NCI-H2171 treated with DMSO at 0.1 percent for 48 hours (cell line): ENCODE measurements around the gene TMIE.

Experiments used
- DNase-seq: peaks from one replicate; lab custom pipeline; 2025; lab: John Stamatoyannopoulos, UW

TMIE gene

DNA sequence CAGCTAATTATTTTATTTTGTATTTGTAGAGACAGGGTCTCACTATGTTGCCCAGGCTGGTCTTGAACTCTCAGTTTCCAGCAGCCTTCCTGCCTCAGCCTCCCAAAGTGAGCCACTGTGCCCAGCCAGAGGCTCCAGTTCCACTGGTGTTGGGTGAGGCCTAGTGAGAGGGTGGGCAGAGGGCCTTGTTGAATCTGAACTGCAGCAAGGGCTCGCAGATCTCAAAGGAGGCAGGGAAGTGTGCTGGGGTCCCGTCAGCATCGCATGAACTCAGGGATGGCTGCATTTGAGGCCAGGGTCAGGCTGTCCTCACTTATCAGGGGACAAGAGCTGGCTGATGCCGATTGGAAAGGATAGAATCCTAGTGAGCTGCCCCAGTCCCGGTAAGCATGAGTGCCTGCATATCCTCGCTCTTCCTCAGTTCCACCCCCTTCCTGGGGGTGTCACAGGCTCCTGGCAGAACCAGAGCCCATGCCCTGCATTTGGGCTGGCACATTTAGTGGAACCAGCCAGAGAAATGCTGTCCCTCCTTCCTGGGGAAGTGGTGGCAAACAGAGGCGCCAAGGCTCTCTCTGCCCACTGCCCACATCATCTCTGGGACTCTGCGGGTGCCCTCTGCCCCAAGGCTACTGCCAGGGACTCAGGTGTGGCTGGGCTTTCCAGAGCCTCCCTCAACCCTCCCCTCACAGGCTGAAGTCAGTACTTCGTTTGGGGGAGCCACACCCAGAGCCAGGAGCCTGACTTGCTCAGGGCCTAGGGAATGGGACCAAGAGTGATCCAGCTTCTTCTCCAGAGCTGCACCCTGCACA, 31.8 kb upstream of the TMIE start:
- DNase-seq: no peak

DNA sequence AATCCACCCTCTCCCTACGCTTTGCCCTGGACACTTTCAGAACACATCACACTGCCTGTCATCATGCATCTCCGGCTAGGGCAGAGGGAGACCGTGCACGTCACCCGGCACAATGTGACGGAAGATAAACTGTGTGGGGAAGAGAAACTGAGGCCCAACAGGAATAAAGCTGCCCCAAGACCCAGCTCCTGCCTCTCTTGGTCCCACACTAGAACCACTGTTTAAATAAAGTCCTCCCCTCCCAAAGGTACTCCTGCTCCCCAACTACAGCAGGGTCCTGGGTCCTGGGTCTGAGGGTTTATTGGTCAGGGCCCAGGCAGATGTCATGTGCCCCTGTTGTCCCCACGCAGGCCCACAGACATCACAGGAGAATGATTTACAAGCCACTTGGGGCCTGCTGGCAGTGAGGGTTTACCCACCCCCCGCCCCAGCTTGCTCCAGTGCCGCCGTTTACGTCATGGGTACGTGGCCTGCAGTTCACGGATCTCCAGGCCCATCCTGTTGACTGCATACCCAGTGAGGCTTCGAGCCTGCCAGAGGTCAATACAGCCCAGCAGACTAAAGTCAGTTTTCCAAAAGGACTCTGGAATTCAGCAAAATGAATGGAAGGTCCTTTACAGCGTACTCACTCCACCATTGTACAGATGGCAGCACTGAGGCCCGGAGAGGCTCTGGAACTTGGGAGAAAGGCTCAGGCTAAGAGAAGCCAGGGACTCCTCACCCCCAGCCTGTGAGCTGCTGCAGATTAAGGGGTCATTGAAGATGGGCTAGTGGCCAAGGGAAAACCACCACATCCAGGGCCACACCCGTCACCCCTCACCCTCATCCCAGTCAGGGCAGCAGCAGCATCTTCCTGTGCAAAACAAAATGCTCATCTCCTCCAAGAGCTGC, 30.9 kb upstream of the TMIE start:
- DNase-seq: no peak

DNA sequence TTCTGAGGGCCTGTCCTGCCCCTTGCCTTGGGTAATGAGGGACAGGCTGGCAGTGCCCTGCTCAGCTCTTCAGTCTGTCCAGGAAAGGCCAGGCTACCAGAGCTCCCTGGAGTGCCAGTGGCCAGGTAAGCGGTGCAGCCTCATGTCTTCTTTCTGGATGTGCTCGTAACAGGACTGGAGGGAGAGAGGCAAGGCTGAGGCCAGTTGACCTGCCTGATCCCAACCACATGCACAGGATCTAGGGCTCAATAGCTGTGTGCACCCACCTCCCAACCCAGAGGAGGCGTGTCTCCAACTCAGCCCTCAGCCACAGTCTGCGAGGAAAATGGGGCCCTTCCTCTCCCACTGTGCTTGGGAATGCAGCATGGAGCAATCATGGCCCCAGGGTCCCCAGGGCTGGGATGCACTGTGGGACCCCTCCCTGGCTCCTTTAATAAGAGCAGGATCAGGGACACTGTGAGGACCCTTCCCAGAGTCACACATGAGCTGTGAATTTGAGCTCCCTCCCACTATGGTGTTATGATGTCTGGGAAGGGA, 30.2 kb upstream of the TMIE start:
- DNase-seq: no peak

DNA sequence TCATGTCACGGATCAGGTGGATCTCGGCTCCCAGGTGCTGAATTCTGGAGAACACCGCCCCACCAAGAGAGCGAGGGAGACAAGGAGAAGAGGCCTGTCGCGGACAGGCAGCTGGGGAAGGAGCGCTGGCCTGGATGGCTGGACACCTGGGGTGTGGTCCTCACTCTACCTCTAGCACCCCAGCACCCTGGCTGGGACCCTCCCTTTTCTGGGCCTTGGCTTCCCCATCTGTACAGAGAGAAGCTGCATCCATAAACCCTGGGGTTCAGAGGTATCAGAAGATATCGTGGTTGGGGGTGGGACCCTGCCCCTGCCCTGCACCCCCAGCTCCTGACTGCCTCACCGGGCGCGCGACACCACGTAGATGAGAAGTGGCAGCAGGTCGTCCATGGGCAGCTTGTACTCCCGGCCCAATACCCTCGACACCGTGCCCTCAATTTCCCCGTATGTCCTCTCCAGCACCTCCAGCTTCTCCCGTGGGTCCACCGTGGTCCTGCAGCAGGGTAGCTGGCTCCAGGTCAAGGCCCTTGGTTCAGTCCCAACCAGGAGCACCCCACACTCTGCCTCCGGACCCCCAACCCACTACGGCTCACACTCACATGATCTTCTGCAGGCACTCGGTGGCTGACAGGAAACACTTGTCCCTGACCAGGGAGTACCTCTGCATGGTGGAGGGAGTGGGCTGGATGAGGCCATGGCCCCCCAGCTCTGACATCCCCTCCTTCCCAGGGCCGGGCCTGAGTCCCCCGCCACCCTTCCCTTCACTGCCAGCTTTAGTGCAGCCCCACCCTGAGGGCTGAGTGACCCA, 29.4 kb upstream of the TMIE start:
- DNase-seq: no peak

DNA sequence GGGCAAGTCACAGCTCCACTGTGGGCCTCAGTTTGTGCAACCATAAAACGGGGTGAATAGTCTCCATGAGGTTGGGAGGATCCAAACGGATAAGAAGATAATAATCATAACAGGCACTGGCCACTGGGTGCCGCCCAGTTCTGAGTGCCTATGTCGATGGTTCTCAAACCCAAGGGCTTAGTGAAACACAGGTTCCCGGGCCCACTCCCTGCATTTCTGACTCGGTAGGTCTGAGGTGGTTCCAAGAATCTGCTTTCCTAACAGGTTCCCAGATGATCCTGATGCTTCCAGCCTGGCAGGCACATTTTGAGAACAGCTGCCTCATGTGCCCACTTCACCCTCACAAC, 28.9 kb upstream of the TMIE start:
- no peak for DNase-seq

DNA sequence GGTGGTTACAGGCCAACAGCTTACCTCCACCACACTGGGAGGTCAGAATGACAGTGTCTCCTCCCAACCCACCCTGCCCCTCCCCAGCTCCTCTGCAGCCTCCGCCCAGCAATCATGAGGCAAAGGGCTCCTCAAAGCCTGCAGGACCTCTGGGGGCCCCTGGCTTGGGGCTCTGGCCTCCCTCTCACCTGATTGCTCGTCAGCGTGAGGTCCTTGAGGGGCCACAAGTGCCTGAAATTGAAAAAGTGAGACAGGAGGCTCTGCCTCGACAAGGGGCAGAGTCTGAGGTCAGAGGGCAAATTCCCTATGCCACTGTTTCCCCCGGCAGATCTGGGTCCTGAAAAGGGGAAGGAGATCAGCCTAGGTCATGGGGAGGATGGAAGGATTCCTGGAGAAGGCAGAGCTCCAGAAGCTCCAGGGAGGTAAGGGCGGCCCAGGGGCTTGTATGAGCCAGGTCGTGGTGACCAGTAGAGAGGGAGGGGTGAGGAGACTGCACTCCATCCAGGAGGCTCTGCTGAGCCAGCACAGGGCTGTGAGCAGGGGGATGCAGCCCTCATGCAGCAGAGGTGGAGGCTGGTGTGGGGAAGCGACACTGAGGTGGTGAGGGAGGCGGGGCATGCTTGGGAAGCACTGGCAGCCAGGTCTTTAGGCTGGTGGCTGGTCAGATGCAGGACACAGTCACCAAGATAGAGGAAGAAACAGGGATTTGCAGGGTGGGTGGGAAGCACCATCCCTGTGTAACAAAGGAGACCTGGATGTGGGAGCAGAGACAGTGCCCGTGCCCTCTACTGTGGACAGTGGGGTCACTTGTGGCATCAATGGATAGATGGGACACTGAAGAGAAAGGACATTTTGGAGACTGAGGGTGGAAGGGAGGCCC, 27.8 kb upstream of the TMIE start:
- no peak for DNase-seq

DNA sequence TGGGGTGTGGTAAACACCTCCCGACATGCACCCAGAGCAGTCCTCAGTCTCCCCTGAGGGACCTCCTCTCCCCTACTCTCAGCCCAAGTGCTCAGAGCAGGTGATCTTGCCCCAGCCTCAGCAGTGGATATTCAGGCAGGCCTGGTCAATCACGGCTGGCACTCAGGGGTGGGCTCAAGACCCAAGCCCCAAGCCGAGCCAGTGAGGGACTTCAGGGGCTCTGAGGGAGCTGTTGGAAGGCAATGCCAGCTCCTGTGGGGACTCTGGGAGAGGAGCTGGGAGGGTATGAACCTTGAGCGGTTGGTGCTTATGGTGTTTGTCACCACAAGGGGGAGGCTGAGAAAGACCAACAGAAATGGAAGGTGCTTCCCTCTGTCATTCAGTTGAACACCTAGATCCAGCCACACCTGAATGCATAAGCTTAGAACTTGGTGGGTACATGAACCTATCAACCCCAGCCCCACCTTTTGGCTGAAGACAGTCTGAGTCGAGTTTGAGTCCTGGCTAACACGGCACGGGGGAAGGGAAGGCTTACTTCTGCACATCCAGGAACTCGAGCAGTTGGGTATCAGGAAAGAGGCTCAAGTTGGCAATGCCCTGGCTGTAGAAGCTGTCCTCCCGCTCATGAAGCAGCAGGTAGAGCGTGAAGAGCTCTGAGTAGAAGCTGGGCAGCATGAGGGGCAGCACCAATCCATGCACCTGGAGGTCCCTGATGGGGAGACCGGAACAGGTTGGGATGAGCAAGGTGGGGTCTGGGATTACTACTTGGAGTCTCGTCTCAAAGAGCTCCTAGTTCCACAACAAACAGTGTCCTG, 27.0 kb upstream of the TMIE start:
- DNase-seq: no peak

DNA sequence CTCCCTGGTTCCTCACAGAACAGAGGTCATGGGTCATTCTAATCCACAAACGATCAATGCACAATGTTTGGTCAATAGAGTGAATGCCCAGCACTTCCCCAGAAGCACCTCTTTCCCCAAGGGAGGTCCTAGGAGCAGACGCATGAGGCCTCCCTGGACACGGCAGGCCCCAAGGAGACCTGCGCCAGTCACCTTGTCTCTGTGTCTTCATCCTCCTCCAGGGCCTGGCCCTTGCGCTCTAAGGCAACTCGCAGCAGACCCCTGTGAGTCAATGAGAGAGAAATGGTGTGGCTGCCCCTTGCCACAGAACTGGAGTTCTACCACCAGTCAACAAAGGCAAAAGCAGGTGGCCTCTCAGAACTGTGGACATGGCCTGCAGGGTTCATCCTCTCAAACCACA, 25.8 kb upstream of the TMIE start:
- no peak for DNase-seq

DNA sequence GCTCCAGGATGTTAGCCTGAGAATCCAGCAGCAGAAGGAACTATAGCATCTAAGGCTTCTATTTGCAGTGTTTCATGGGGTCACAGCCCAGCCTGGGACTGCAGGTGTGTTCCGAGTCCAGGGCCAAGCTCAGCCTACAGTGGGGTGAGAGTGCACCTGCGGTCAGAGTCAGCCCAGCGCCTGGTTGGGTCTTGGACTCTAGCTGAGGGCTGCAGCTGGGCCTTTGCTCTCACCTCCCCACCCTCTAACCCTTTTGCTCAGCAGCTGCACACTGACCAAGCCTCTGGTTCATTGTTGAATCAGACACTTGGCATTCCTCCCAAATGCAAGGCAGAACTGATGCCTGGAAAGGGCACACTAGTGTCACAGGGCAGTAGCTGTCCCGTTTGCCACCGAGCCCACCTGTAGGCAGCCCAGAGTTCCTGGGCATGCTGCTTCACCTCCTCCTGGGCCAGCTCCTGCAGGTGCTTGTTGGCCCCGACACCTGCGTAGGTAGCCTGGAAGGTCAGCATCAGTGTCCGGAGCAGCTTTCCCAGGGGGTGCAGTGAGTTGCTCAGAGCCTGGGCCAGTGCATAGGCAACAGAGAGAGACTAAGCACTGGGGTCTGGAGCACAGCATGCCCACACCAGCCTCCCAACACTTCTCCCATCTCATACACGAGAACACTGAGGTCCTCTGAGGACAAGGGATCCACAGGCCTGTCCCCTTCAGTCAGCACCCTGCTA, 25.2 kb upstream of the TMIE start:
- no peak for DNase-seq

DNA sequence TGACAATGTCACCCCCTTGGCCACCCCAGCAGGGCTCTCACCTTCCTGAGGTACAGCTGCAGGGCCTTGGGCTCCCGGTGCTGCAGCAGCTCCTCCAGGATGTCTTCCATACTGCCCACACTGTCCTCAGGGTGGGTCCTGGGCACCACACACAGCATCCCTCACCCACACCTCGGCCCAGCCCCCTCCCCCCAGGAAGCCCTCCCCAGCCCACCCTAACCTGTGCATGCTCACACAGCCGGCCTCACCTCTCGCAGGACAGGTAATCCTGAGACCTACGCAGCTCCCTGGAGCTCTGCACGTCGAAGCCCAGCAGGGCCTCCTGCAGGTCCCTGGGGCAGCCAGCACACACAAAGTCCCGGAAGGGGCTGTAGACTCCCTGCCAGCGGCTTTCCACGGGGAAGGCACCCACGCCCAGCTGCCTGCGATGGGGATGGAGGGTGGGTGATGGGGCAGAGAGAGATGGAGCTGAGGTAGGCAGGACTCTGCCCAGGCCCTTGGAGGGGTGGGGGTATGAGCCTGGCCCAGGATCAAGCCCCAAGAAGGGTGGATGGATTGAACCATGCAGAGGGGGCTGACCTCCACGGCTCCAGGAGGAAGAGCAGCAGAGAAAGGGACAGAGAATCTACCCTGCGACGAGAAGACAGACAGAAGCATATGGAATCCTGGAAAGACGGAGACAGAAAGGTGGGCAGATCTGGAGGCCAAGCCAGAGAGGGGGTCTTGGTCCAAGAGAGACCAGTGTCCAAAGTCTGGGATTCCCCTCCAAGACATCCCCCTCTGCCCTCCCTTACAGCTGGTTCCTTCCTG, 24.4 kb upstream of the TMIE start:
- DNase-seq: no peak

DNA sequence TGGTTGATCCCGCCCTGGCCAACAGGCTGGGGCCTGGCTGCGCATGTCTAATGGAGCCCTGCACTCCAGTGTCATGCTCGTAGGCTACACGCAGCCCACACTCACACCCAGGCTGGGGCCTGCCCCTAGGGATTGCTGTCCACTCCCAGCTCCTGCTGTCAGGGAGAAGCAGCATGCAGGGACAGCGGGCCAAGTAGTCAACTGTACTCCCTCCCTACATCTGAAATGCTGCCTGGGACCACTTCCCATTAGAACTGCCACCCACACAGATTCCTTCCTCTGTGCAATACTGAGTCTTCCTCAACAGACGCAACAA, 23.8 kb upstream of the TMIE start:
- DNase-seq: no peak

DNA sequence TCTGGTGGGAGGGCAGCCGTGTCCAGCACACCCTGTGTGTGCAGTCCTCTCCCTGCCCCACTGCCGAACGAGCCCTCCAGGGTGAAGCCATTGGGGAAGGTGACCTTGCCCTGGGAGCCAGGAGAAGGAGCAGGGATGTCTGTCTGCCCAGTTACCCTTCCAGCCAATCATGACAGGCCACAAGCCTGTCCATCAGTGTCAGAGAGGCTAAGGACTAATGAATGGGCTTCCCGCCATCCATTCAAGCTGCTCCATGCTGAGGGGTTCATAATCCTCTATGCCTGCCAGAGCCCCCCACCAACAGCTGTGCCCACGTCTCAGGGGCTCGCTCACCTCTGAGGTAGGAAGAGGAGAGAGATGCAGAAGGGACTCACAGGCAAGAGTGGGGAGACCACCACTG, 22.9 kb upstream of the TMIE start:
- no peak for DNase-seq

DNA sequence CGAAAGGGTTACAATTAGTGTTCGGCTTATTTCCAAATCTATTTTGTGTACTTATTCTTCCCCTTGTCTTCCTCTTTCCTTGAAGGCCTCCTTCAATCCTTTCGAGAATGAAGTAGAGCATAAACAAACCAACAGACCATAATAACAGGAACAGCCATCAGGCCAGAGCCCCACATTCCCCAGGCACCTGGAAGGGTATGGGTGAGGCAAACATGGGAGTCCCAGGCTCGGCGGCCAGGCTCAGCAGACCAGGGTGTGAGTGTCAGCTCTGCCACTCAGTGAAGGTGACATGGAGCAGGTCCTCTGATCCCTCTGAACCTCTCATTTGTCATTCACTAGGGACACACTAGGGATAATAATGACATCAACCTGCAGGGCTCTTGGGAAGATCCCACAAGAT, 21.5 kb upstream of the TMIE start:
- DNase-seq: no peak

DNA sequence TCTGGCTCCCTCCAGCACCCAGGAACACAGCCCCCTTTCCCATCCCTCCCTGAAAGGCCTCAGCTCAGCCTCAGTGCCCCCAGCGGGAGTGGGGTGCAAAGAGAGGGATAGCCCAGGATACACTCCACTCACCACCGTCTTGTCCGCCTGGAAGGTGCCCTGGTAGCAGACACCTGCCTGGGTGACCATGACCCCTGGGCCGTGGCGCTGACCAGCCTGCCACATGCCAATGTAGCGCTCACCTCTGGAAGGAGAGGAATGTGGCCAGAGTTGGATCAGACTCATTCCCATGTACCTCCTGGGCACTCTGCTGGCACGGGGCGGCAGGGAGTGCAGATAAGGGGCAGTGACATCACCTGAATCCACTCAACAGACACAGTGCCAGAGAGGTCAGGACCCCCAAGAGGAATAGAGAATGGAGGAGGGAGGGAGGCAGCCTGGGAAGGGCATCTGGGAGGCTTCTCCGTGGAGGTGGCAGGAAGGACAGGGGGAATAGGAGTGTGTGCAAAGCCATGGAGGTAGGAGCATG, 20.8 kb upstream of the TMIE start:
- DNase-seq: no peak

DNA sequence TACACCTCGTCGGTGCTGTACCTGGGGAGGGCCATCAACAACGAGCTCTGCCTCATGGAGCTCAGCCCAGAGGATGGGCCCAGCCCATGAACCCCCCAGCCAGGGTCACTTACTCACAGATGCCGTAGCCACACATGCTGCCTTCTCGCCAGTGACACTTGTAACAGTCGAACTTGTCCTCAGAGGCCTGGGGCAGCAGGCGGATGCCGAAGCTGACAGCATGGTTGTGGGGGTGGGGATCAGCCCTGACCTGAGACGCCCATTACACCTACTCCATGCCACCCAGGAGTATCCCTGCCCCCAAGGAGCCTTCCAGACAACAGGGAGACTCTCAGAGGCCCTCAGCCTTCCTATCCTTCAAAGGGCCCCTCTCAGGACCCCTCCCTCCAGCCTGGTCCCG, 19.8 kb upstream of the TMIE start:
- no peak for DNase-seq

DNA sequence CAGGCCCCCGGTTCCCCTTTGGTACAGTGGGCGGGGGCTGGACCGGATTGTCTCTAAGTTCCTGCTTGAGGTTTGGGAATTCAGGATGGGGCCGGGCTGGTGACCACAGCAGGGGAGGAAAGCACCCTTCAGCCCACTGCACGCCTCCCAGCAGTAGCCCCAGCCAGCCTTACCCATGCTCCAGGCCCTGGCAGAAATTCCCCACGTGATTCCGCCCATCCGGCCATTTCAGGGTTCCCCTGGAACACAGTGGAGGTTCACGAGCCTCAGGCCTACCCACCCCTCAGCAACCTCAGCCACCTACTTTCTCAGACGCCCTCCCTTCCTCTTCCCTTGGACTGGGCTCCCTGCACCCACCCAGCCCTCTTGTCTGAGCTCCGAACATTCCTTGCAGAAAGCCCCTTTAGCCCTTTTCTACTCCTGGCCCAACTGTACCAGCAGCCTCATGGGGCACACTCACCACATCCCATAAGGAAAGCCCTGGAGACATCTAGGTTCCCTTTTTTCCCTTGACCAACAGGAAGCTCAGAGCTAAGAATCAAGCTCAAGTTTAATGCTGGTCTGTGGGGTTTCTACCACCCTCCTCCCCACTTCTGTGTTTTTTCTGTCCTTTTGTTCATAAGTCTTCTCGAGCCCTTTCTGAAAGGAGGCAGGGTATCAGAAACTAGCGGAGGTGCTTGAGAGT, 19.2 kb upstream of the TMIE start:
- DNase-seq: no peak

DNA sequence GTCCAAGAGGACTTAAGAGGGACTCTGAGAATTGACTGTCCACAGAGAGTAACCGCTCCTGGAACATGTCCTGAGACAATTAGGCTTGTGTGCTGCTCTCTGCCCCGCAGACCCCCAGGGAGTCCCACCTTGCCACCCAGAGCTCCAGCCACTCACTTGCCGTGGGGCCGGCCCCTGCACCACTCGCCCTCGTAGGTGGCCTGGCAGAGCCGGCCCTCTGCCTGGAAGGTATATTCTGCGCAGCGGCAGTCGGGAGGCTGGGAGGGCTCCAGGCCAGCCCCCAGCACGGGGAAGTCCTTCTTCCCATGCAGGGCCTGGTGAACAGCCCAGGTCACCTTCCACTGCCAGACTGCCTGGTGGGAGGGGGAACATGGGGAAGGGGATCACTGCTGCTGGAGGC, 18.2 kb upstream of the TMIE start:
- DNase-seq: no peak

DNA sequence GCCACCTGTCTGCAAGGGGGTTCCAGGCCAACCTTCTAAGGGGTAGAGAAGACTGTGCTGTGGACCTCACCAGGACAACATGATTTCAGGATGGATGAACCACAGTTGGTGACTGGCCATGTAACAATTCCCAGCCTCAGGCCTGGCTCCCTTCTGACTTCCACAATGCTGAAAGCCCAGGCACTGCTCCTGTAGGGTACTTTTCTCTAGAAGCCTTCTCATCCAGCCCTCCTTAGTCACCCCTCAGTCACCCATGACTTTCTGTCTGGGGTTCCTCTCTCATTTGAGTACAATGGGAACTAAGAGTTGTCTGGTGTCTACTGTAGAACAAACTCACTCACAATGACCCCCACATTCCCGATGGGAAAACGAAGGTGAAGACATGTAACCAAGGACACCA, 16.3 kb upstream of the TMIE start:
- no peak for DNase-seq
